Measurements from ENCODE around the gene PINLYP.

DNA sequence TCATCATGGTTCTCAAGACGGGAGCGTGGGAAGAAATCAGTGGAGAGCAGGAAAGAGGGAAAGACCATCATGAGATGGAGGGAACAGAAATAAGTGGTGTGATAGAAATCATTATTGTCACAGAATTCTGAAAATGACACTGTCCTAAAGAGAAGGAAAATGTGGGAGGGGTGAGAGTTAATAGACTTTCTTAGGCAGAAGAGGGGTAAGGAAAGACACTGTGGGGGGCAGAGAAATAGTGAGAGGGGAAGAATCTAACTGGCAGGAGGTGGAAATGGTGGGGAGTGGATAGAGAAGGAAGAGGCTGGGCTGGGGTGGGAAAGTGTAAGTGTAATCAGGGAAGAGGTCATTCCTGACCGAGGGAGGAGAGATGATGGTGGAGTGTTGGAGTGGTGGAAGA lies 3.2 kb downstream of the PINLYP start:
- TF ChIP-seq, protein P1, sequence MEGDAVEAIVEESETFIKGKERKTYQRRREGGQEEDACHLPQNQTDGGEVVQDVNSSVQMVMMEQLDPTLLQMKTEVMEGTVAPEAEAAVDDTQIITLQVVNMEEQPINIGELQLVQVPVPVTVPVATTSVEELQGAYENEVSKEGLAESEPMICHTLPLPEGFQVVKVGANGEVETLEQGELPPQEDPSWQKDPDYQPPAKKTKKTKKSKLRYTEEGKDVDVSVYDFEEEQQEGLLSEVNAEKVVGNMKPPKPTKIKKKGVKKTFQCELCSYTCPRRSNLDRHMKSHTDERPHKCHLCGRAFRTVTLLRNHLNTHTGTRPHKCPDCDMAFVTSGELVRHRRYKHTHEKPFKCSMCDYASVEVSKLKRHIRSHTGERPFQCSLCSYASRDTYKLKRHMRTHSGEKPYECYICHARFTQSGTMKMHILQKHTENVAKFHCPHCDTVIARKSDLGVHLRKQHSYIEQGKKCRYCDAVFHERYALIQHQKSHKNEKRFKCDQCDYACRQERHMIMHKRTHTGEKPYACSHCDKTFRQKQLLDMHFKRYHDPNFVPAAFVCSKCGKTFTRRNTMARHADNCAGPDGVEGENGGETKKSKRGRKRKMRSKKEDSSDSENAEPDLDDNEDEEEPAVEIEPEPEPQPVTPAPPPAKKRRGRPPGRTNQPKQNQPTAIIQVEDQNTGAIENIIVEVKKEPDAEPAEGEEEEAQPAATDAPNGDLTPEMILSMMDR (IDR thresholded peaks at IDR 0.05; ENCODE audit: insufficient read depth, low read length), result no peak
- TF ChIP-seq GABPA (IDR thresholded peaks at IDR 0.05; ENCODE audit: low read depth) (no peak), POLR2AphosphoS5 (IDR thresholded peaks at IDR 0.05; ENCODE audit: low read depth) (no peak)
